ENCODE results near the gene TESK2. TPM values are rescaled to one million over a fixed set of nuclear protein-coding genes. Genes with fewer than 3 reads are reported as not detected.

TESK2 gene
- polyA plus RNA-seq, 1 of the 3 experiments (the other 2 are of a cell fraction), result 1.3 TPM

- TF ChIP-seq RAD21 (IDR thresholded peaks at IDR 0.05; ENCODE audit: low read length), result no peak
Measured at GRCh38 chr1:45442272-45442671, 48.7 kb downstream of the TESK2 start (continued).

GRCh38 chr1:45437323-45437722 is 53.6 kb downstream of the TESK2 start:
- ChIA-PET CTCF (no interaction called here), POLR2A (no interaction called here)
- H3K27me3 ChIP-seq (ENCODE audit: insufficient read depth), result no peaks in the 10 kb centered on the region
- H3K9me2 ChIP-seq, result no peaks in the 10 kb centered on the region
- no peak for TF ChIP-seq MXI1 (IDR thresholded peaks at IDR 0.05; ENCODE audit: low read depth, low read length)
- no peak for TF ChIP-seq TEAD4 (IDR thresholded peaks at IDR 0.05; ENCODE audit: borderline replicate concordance, insufficient read depth)
- TF ChIP-seq IRF3 (IDR thresholded peaks at IDR 0.05; ENCODE audit: low read depth, low read length), result no peak
- no peak for TF ChIP-seq RCOR1 (IDR thresholded peaks at IDR 0.05; ENCODE audit: low read length)
- TF ChIP-seq REST (IDR thresholded peaks at IDR 0.05; ENCODE audit: low read depth, low read length), result no peak
- TF ChIP-seq GABPA (IDR thresholded peaks at IDR 0.05; ENCODE audit: low read depth), result no peak
- no peak for TF ChIP-seq RAD21 (IDR thresholded peaks at IDR 0.05; ENCODE audit: low read length)
- TF ChIP-seq NRF1 (IDR thresholded peaks at IDR 0.05; ENCODE audit: low read depth, low read length), result no peak
- TF ChIP-seq TAF1 (IDR thresholded peaks at IDR 0.05; ENCODE audit: borderline replicate concordance, low read depth, low read length), result no peak
- no peak for TF ChIP-seq USF1 (IDR thresholded peaks at IDR 0.05; ENCODE audit: borderline replicate concordance, low read depth)
- TF ChIP-seq CTCF (IDR thresholded peaks at IDR 0.05), result no peak
- no peak for TF ChIP-seq RFX5 (IDR thresholded peaks at IDR 0.05; ENCODE audit: low read length)
- H3K9me3 ChIP-seq, result no peaks in the 10 kb centered on the region
- no peak for DNase-seq
- no peak overlapping the region for H3K4me3 ChIP-seq (ENCODE audit: low read depth in 2 of 2, low read length in 1 of 2)
- H3K79me2 ChIP-seq (ENCODE audit: insufficient read depth), result no peaks in the 10 kb centered on the region
- no peak overlapping the region for H3K4me2 ChIP-seq
- no peak overlapping the region for H3K9ac ChIP-seq
- H3K36me3 ChIP-seq (replicated peaks in 1 of 2; ENCODE audit: control insufficient read depth in 1 of 2, insufficient read depth in 2 of 2, low read length in 1 of 2), result no peaks in the 10 kb centered on the region
- no peaks in the 10 kb centered on the region for H4K20me1 ChIP-seq (ENCODE audit: insufficient read depth)
- H3K4me1 ChIP-seq (ENCODE audit: control insufficient read depth in 1 of 2, insufficient read depth in 2 of 2, low read depth in 1 of 2, low read length in 1 of 2), result no peaks in the 10 kb centered on the region
- H3K27ac ChIP-seq (ENCODE audit: low read depth in 2 of 2, low read length in 1 of 2), result no peak overlapping the region
- H2AFZ ChIP-seq (ENCODE audit: low read depth), result no peak overlapping the region
- no peaks in the 10 kb centered on the region for H3F3A ChIP-seq (replicated peaks; ENCODE audit: insufficient read depth)
